ENCODE results near the gene ANKAR.
"Not testable (repeated sequence)": the region's sequence is repeated elsewhere in the genome, so short reads cannot be mapped to it uniquely, and the experiment has no call there.

Gene ANKAR

DNA sequence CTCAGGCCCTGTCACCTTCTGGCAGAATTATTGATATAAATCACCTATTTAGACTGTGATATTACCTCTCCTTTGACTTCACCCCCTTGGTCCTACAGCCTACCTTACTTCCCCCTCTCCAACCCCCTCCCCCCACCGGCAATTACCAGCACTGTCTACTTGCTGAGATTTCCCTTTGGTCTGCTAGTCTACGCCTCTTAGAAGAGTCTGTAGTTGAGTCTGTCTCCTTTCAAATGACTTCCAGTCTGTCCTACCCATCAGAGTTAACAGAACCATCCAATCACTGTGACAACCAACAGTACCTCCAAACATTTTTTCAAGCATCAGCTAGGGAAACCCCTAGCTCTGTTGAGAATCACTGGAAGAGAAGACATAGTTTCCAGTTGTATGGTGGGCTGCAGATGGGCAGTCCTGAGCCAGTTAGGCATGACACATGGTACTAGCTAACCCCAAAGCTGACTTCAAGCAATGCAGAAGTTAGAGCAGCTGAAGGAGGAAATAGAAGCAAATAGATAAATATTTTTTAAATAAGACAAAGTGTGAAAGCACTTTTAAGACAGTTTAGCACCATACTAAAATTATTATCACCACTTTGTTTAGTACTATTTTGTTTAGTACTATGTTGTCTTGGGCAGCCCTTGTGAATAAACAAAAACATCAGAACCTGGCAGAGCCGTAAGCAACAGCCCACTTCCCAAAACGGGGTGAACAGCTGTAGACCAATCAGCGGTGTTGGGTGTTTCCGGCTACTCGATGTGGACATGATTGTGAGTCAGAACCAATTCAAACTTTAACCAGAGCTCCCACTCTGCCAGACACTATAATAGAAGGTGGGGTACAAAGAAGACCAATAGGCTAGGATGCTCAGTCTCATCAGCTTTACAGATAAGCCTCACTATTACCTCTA is 15.9 kb upstream of the ANKAR start:
- no peak for DNase-seq

DNA sequence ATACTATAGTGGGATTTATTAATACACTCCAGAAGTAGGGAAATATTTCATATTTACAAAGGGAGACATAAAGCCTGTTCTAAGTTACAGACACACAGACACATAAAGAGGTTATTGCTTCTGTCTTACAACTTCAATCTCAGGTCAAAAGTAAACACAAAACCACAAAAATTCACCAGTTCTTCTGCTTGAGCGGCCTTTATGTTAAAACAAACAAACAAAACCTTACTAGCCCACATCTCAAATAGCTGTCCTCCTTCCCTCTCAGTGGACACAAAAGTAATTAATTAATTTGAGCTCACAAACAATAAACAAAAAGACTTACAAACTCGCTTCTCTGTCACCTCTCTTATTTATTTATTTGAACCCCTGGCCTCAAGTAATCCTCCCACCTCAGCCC is 14.7 kb upstream of the ANKAR start:
- DNase-seq, result no peak

DNA sequence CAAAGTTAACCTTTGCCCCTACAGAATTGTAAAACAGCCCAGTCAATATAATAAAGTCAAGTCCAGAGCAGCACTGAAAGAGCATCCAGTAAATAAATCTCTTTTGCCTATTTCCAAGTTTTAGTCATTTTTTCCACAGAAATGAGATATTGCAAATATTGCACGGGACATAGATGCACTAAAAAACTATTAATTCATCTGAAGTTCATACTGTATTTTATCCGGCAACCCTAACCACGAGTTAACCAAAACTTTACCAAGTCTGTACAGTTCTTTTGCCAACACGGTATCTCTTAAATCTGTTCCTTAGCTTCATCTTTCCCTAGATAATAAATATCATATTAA is 13.7 kb upstream of the ANKAR start:
- no peak for DNase-seq

DNA sequence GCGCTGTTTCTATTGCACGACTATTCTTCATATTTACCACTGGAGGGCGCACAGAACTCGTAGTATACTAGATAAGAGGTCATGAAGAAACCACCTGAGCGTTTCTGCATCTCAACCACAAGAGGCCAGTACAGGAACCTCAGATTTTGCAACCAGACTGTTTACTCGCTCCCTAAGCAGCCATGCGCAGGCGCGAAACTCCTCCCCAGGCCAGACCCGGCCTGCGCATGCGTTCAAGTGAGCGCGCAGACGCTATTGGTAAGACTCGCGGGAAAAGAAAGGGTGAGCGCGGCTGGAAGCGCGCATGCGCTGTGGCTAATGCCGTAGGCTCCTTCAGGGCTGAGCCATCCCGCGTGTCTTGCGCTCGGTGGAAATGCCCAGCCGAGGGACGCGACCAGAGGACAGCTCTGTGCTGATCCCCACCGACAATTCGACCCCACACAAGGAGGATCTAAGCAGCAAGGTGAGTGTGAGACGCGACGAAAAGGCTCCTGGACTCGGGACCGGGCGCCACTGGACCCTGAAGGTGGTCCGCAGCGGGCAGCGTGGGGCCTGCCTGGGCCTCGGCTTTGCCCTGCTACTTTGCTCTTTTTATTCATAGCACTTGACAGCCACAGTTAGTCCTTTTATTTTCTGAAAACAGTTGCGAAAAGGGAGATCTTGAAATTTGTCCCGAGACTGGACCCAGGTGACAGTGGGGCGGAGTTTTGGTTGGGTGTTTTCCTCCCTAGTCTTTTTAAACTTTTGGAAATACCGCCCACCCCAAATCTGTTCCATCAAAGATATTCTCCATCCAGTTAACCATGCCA is 13.1 kb upstream of the ANKAR start, which contains the start of gene ASNSD1:
TSS of gene ASNSD1 (plus strand) at position 312 of the 809 bp plus-strand sequence. CDS start 4,674 bp downstream, outside the sequence.
- DNase-seq, result peak; percentile 99

DNA sequence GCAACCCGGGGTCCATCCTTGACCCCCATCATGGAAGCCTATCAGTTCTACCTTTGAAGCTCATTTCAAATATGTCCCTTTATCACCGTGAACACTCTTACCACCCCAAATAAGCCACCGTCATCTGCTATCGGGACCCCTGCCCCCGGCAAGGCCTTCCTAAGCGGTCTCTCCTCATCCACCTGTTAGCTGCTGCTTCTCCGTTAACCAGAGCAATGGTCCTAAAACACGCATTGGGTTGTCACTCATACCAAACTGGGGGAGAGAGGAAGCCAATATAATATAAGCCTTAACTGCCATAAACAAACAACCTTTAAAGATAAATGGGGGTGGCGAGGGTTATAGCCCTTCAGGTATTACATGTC is 12.5 kb upstream of the ANKAR start:
- no peak for DNase-seq

DNA sequence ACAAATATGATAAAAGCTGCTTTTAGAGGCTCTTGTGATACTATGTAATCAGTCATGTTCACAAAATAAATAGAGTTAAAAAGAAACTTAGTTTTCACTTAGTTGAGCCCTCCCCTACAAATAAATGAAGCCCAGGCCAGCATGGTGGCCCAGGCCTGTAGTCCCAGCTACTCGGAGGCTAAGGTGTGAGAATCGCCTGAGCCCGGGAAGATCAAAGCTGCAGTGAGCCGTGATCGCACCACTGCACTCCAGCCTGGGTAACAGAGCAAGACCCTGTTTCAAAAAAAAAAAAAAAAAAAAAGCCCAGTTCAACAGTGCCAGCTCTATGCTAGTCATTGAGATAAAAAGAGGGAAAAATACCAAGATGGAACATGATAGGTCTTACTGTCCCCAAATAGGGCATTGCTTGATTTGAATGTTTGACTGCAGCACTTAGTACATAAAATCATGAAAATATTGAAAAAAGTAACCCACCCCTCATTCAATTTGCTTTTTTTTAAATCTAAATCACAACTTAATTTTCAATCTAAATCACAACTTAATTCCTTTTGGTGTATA is 11.7 kb upstream of the ANKAR start:
- DNase-seq, result no peak

DNA sequence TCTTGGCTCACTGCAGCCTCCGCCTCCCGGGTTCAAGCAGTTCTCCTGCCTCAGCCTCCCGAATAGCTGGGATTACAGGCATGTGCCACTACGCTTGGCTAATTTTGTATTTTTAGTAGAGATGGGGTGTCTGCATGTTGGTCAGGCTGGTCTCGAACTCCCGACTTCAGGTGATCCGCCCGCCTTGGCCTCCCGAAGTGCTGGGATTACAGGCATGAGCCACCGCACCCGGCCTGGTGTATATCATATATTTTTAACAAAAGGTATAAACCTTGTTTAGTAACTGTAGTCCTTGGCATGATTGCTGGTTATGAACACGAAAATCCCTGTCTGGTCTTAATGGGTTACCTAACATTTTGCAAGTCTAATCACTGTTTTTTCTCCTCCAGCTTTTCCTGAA is 11.2 kb upstream of the ANKAR start:
- DNase-seq, result not testable (repeated sequence)

DNA sequence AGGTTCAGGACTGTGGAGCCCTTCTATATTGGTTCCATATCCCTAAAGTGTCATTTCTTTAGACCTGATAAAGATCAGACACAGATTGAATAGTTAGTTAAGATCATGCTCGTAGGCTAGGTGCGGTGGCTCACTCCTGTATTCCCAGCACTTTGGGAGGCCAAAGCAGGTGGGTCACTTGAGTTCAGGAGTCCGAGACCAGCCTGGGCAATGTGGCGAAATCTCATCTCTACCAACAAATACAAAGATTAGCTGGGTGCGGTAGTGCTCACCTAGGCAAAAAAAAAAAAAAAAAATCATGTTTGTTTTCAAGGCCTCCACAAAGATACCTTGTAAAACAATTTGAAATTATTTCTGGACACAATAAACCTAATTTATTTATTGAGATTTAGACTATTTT is 4.6 kb upstream of the ANKAR start:
- no peak for DNase-seq

DNA sequence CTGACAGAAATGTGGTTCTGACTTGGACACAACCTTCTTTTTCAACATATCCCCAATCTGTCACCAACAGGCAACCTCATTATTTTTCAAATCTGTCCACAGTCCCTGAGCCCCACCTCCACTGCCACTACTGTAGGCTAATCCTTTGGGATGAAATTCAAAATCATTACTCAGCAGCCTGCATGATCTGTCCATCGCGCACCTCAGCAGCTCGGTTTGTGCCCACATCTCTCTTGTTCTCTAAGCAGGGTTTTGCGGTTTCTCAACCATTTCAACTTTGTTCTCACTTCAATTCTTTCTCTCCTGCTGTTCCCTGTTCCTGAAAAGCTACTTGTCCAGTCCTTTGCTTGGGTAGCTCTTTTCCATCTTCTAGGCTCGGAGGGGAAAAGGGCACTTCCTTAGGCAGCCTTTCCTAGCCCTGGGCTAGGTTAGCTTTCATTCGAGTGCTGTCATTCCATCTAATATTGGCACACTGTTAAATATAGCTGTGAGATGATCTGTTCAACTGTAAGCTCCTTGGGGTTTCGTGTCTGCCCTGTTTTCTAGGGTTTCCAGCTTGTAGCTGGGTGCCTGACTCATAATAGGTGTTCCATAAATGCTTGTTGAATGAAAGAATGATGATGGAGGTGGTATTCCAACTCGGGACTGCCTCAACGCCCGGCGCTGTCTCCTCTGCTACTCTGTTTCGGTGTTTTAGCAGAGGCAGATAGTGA is 653 bp upstream of the ANKAR start:
- DNase-seq, result no peak

DNA sequence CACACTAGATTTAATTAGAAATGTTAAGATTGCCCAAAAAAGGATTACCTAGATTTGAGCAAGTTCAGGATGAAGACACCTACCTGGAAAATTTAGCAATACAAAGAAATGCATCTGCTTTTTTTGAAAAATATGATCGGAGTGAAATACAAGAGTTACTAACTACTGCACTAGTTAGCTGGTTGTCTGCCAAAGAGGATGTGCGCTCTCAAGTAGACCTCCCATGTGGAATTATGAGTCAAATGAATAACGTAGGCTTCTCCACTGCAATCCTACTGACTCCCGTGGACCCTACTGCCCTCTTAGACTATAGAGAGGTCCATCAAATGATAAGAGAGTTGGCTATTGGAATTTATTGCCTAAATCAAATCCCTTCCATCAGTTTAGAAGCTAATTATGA is 2.0 kb downstream of the ANKAR start:
- DNase-seq, result no peak

DNA sequence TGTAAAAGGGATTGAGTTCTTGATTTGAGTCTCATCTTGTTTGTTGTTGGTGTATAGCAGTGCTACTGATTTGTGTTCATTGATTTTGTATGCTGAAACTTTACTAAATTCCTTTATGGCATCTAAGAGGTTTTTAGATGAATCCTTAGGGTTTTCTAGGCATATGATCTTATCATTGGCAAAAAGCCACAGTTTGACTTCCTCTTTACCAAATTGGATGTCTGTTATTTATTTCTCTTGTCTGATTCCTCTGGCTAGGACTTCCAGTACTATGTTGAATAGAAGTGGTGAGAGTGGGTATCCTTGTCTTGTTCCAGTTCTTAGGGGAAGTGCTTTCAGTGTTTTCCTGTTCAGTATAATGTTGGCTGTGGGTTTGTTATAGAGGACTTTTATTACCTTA is 4.8 kb downstream of the ANKAR start:
- DNase-seq, result no peak

DNA sequence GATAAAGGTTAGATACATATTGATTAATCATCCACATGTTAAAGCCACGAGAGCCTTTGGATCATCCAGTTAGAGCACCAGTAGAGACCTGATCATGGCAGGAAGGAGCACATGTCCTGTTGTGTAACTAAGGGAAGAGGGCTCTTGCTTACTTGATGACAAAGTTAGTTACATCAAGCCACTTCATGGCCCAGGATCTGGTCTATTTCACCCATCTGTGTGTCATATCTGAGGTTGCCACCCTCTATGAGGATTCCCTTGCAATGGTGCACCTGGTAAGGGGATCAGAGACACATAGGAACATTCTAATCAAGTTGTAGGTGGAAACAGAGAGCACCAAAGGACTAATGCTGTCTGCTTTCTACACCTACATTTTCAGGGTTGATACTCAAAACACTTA is 6.7 kb downstream of the ANKAR start:
- DNase-seq, result no peak

DNA sequence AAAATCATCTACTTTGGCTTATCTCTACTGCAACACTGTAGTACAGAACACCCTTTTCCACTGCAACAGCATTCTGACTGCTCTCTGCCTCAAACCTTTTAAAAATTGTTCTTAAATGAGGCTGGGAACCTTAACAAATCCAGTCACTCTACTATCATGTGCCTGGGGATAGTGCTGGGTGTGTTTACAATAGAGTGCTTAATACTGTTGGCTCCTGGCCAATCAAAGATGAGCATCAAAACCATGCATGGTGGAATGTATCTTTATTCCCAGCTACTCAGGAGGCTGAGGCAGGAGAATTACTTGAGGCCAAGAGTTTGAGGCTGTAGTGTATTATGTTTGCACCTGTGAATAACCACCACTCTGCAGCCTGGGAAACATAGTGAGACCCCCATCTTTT is 7.4 kb downstream of the ANKAR start:
- no peak for DNase-seq

DNA sequence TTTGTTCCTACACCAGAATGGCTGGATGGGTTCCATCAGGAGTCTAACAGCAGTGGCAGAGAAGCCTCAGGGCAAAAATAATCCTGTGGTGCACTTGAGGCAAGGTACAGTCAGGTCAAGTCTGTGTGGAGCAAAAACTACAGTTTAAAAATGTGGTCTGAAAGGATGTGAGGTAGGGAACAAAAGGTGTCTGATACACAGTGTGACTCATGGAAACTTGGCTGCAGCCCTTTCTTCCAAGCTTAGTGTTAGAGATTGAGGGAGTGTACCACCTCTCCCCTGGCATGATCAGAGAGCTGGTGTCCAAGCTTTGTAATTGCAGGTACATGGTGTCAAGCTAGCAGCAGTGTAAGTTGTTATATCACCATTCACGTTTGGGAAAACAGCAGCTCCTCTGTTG is 8.9 kb downstream of the ANKAR start:
- no peak for DNase-seq

DNA sequence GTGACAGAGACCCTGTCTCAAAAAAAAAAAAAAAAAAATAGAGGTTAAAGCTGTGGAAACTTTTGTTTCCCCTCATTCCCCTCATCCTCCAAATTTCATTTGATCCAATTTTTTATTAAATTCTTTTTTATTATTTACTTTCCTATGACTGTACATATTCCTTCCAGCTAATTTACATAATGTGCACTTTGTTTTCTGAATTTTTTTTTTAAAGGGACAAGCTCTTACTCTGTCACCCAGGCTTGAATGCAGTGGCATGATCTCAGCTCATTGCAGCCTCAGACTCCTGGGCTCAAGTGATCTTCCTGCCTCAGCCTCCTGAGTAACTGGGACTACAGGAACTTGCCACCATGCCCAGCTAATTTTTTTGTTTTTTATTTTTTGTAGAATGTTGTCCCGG is 10.3 kb downstream of the ANKAR start:
- DNase-seq, result no peak

DNA sequence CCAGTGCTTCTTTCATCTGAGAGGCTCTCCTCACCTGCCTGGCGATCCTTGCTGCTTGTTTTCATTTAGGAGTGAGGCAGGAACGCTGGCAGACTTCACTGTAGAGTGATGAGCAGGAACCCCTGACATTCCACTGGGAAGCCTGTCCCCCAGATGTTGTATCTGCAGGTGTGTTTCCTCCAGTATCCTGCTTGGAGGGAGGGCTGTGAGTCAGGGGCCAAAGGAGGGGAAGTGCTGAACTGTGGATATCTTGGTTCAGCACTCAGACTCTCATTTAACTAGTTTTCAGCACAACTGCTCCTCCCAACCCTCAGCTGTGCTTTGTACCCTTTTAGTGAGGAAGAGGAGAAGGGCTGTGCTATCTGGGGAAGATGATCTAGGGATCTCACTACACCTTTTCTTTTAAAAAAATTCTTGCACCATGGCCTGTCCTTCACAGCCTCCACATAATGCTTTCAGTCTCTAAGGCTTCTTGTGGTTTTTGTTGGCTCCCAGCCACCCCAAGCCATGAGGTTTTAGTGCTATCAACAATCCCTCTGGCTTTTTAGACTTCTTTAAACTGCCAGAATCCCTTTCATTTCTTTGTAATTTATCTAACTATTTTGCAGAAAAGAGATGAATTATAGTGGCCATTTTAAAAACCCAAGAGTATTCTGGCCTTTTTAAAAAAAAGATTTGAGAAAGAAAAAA is 11.2 kb downstream of the ANKAR start:
- DNase-seq, result no peak

DNA sequence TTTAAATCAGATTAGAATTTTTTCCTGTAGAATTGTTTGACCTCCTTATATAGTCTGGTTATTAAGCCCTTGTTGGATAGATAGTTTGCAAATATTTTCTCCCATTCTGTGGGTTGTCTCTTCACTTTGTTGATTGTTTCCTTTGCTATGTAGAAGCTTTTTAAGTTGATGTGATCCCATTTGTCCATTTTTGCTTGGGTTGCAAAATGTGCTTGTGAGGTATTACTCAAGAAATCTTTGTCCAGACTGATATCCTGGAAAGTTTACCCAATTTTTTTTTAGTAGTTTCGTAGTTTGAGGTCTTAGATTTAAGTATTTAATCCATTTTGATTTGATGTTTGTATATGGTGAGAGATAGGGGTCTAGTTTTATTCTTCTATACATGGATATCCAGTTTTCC is 13.3 kb downstream of the ANKAR start:
- DNase-seq, result not testable (repeated sequence)

DNA sequence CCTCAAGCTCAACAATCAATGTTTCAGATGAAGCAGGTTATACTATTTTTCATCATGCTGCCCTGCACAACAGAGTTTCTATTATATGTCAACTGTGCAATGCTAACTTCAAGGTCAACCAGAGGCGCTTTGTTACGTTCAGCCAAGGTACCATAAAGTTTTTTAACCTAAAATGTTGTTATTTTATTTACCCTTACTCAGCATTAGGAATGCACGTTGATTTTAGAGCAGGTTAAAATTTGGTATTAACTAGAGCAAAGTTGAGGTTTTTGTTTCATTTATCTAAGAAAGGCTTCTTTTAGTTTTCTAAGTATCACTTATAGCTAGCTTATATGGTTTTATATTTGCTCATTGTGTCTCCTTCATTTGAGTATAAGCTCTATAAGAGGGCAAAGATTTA is 21.8 kb downstream of the ANKAR start:
- DNase-seq, result no peak

DNA sequence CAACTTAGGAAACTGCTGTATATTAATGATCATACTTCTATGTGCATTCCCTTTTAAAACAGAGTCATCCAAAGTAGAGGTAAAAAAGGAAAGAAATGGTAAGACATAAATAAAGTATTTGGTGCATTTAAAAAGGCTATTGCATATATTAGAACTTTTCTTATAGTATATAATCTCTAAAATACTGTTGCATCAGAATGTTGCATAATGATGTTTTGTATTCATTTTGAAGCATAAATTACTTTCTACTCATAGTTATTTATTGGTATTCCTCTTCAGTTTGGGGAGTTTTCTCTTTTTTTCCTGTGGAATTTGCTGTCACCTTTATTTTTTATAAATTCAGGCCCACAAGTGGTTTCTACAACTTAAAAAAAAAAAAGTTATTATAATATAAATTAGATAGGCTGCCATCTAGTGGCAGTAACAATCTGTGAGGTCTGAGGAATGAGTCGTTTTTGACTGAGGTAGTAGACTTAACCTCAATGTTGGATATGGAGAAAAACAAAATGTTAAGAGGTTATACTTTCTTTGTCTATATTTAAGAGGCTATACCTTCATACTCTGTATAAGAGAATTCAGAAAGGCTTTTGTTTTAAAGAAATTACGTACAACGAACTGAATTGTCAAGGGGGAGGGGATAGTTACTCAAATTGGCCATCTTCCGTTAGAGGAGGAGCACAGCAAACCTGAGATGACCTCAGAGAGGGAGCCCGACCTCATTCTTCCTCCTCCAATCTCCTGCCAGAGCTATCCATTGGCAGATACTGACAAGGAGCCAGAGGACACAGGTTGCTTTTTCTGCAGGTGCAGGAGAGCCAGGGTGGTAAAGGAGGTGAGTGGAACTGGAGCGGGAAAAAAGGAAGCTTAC is 23.8 kb downstream of the ANKAR start:
- peak; percentile 15 for DNase-seq

DNA sequence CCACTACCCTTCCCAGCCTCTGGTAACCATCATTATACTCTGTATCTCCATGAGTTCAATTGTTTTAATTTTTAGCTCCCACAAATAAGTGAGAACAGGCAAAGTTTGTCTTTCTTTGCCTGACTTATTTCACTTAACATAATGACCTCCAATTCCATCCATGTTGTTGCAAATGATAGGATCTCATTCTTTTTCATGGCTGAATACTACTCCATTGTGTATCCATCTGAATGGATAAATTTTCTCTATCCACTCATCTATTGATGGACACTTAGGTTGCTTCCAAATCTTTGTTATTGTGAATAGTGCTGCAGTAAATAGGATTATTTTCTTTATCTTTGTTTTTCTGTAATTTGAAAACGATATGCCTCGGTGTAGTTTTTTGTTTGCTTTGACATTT is 26.2 kb downstream of the ANKAR start:
- no peak for DNase-seq

DNA sequence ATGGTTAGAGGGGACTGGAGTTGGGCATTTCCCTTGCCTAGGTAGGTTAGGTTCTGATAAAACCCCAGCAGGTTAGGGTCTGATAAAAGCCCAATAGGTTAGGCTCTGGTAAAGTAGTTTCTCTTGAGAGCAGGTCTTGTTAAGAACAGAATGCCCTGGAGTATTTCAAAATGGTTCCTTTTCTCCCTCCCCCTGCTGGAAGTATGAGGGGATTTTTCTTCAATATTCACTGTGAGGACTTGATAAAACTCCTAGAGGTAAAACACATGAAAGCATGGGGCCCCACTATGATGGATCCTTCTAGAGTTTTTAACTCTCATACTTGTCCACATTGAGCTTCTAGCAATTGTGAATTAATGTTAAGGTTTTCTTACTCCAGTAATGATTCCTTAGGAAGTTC is 27.6 kb downstream of the ANKAR start:
- DNase-seq, result no peak
